Hepatocyte (in vitro differentiated cells): ENCODE results near the gene ECE1. TPM values are rescaled to one million over a fixed set of nuclear protein-coding genes. Genes with fewer than 3 reads are reported as not detected.

Source experiments
- DNase-seq: peaks from one replicate; pipeline ENCODE4 v3.0.0-alpha.2; 2016; ENCODE audit warnings: low spot score
- H2AFZ ChIP-seq: fragments of 200-600 bp; sonication (generic); 2 replicates; pipeline ENCODE4 v1.6.0; 2016; ENCODE audit warnings: antibody characterized with exemption, mild to moderate bottlenecking
- H3K27ac ChIP-seq: fragments of 200-600 bp; sonication (generic); 2 replicates; pipeline ENCODE4 v1.5.1; 2016; ENCODE audit warnings: mild to moderate bottlenecking
- H3K27me3 ChIP-seq: fragments of 200-600 bp; sonication (generic); 2 replicates; pipeline ENCODE4 v1.6.1; 2016
- H3K36me3 ChIP-seq: fragments of 200-600 bp; sonication (generic); replicated peaks from 2 replicates; pipeline ENCODE4 v1.5.1; 2016; ENCODE audit warnings: low read depth; ENCODE audit not compliant: insufficient read depth
- H3K4me1 ChIP-seq: fragments of 200-600 bp; sonication (generic); 2 replicates; pipeline ENCODE4 v1.5.1; 2016; ENCODE audit warnings: mild to moderate bottlenecking, moderate library complexity; ENCODE audit not compliant: insufficient read depth
- H3K4me2 ChIP-seq: fragments of 200-600 bp; sonication (generic); 2 replicates; pipeline ENCODE4 v1.6.0; 2016
- H3K4me3 ChIP-seq: fragments of 200-600 bp; sonication (generic); 2 replicates; pipeline ENCODE4 v1.5.1; 2016; ENCODE audit warnings: mild to moderate bottlenecking
- H3K79me2 ChIP-seq: fragments of 200-600 bp; sonication (generic); 2 replicates; pipeline ENCODE4 v1.6.0; 2017; ENCODE audit warnings: mild to moderate bottlenecking
- H3K9me2 ChIP-seq: fragments of 200-600 bp; sonication (generic); replicated peaks from 2 replicates; pipeline ENCODE4 v1.6.0; 2017; ENCODE audit warnings: mild to moderate bottlenecking; ENCODE audit not compliant: insufficient read depth
- H3K9me3 ChIP-seq: fragments of 200-600 bp; sonication (generic); 2 replicates; pipeline ENCODE4 v1.5.1; 2016; ENCODE audit warnings: low read depth, mild to moderate bottlenecking
- H4K20me1 ChIP-seq: fragments of 200-600 bp; sonication (generic); 2 replicates; pipeline ENCODE4 v1.6.0; 2016; ENCODE audit warnings: mild to moderate bottlenecking; ENCODE audit not compliant: insufficient read depth, poor library complexity, severe bottlenecking
- CTCF ChIP-seq: fragments of 200-600 bp; sonication (generic); IDR thresholded peaks from 2 replicates; pipeline ENCODE4 v1.5.1; 2016; ENCODE audit warnings: antibody characterized with exemption, mild to moderate bottlenecking; ENCODE audit not compliant: poor library complexity
- EZH2 ChIP-seq: fragments of 200-600 bp; sonication (generic); IDR thresholded peaks from 2 replicates; pipeline ENCODE4 v1.6.1; 2016; ENCODE audit warnings: antibody characterized with exemption, mild to moderate bottlenecking, borderline replicate concordance
- EZH2phosphoT487 ChIP-seq: fragments of 200-600 bp; sonication (generic); IDR thresholded peaks from one replicate; pipeline ENCODE4 v1.6.1; 2018; ENCODE audit warnings: antibody characterized with exemption, mild to moderate bottlenecking, low read depth, moderate library complexity; ENCODE audit not compliant: unreplicated experiment, severe bottlenecking
- WGBS: methylation state at CpG from one replicate; pipeline ENCODE4 v1.1.6; 2016; ENCODE audit warnings: low lambda C conversion rate; ENCODE audit errors: missing lambda C conversion rate; 5-methylcytosine and 5-hydroxymethylcytosine counted together
- polyA plus RNA-seq: library from polyadenylated mRNA; unstranded; fragments of >200 nt; fragmentation: Nextera tagmentation; extraction: Ambion mirVana; gene quantifications from 2 replicates; pipeline ENCODE4 v1.2.1, GENCODE V29; 2016
- total RNA-seq: library from RNA; depleted of rRNA; stranded (reverse); fragments of >200 nt; gene quantifications from 2 replicates; pipeline ENCODE4 v1.2.3, GENCODE V29; 2014

Gene ECE1
- total and polyA plus RNA-seq, 2 experiments from 2014 or later: 60.8 to 90.6 TPM

- Histone ChIP-seq H3K4me2 (no peak overlapping the region), H3K27ac (peak overlapping the region; percentile 91)
Observed at GRCh38 chr1:21271550-21271949, 18.7 kb downstream of the ECE1 start.

GRCh38 chr1:21270086-21270689 is 20.1 kb downstream of the ECE1 start:
- H4K20me1 ChIP-seq: no peaks in the 10 kb centered on the region
- H3K4me1 ChIP-seq: peaks cover 30% of the 10 kb centered on the region
- no peaks in the 10 kb centered on the region for H3K36me3 ChIP-seq
- DNase-seq: peak; percentile 75
- peak overlapping the region; percentile 83 for H3K27ac ChIP-seq
- no peak overlapping the region for H3K4me2 ChIP-seq
- no peaks in the 10 kb centered on the region for H3K9me3 ChIP-seq
- TF ChIP-seq EZH2 (no peak), CTCF (peak; percentile 62)
- H2AFZ ChIP-seq: no peak overlapping the region
- no peaks in the 10 kb centered on the region for H3K27me3 ChIP-seq
- H3K79me2 ChIP-seq: peaks cover 18% of the 10 kb centered on the region
- no peak overlapping the region for H3K4me3 ChIP-seq
- 72% methylated on average over 9 of the region's 9 CpGs for WGBS
- no peaks in the 10 kb centered on the region for H3K9me2 ChIP-seq

More at GRCh38 chr1:21271550-21271949, 18.7 kb downstream of the ECE1 start:
- WGBS: 52% methylated on average over 6 of the region's 6 CpGs
- TF ChIP-seq EZH2 (no peak), EZH2phosphoT487 (no peak), CTCF (no peak)
- DNase-seq: peak; percentile 76
- Histone ChIP-seq H3K9me3 (no peaks in the 10 kb centered on the region), H4K20me1 (no peaks in the 10 kb centered on the region), H3K79me2 (peaks cover 23% of the 10 kb centered on the region), H2AFZ (no peak overlapping the region), H3K27me3 (no peaks in the 10 kb centered on the region), H3K4me3 (no peak overlapping the region), H3K4me1 (peaks cover 20% of the 10 kb centered on the region), H3K9me2 (no peaks in the 10 kb centered on the region), H3K36me3 (no peaks in the 10 kb centered on the region)

- Histone ChIP-seq H3K79me2 (peaks cover 14% of the 10 kb centered on the region), H3K4me1 (peaks cover 36% of the 10 kb centered on the region), H4K20me1 (no peaks in the 10 kb centered on the region), H3K36me3 (no peaks in the 10 kb centered on the region), H3K27ac (peak overlapping the region; percentile 83), H3K9me3 (no peaks in the 10 kb centered on the region), H3K4me2 (no peak overlapping the region), H3K4me3 (no peak overlapping the region), H2AFZ (no peak overlapping the region), H3K9me2 (no peaks in the 10 kb centered on the region), H3K27me3 (no peaks in the 10 kb centered on the region)
- no peak for DNase-seq
- 77% methylated on average over 7 of the region's 7 CpGs for WGBS
- TF ChIP-seq EZH2phosphoT487 (no peak), EZH2 (no peak), CTCF (no peak)
Observed at GRCh38 chr1:21269461-21270085, 20.7 kb downstream of the ECE1 start.
